GM12878 (cell line): ENCODE results near the gene FRRS1L. TPM values are rescaled to one million over a fixed set of nuclear protein-coding genes. Genes with fewer than 3 reads are reported as not detected.

Experiments used
- ATAC-seq: fragments of 200-7000 bp; cut with Tn5 transposase; 3 replicates; pipeline ENCODE4 v1.9.1; 2020; ENCODE audit warnings: mild to moderate bottlenecking, moderate library complexity
- BruUV-seq: library from RNA; stranded (reverse); fragments of 400-500 nt; replicated peaks from 2 replicates; lab custom pipeline; 2021; lab: Mats Ljungman, UMichigan
- CTCF ChIA-PET: fragments of 300-600 bp; sonication (Branson Sonifier 250); formaldehyde crosslinking; extraction: SDS; loops from one replicate; lab custom pipeline; 2021; ENCODE audit warnings: inconsistent platforms; lab: Yijun Ruan, JAX
- POLR2A ChIA-PET: fragments of 350-600 bp; formaldehyde crosslinking; extraction: SDS; loops from one replicate; lab custom pipeline; 2021; ENCODE audit warnings: inconsistent platforms; lab: Charles Lee
- RAD21 ChIA-PET: fragments of 300-600 bp; sonication (Branson Sonifier 250); formaldehyde crosslinking; loops from one replicate; lab custom pipeline; 2023; ENCODE audit warnings: antibody characterized with exemption; ENCODE audit not compliant: unreplicated experiment; lab: Charles Lee
- SMC1A ChIA-PET: fragments of 300-600 bp; sonication (Branson Sonifier 250); formaldehyde crosslinking; loops from one replicate; lab custom pipeline; 2023; ENCODE audit not compliant: unreplicated experiment, uncharacterized antibody; lab: Charles Lee
- DNase-seq: peaks from one replicate; pipeline ENCODE4 v3.0.0-alpha.2; 2011; ENCODE audit warnings: low read depth, low spot score
- FAIRE-seq: peaks from 3 replicates; lab custom pipeline; 2011; peaks lifted over from hg19 to GRCh38; lab: Jason Lieb, UNC
- H2AFZ ChIP-seq: 2 replicates; pipeline ENCODE4 v1.6.0; 2011; ENCODE audit warnings: low read depth, low read length, control low read depth; ENCODE audit not compliant: control insufficient read depth
- H3K27ac ChIP-seq: 2 replicates; pipeline ENCODE4 v1.5.1; 2011; ENCODE audit warnings: control low read depth; ENCODE audit not compliant: control insufficient read depth, insufficient read depth
- H3K27me3 ChIP-seq, 2 experiments: replicated peaks in 1 of 2; 2 replicates each; pipeline versions ENCODE4 v1.6.0 to v1.6.1; 2011; ENCODE audit warnings: low read length in 1 of 2; ENCODE audit not compliant: control insufficient read depth in 2 of 2, insufficient read depth in 2 of 2
- H3K36me3 ChIP-seq, 2 experiments: 2 replicates each; pipeline ENCODE4 v1.5.1; 2011; ENCODE audit warnings: low read length in 1 of 2; ENCODE audit not compliant: control insufficient read depth in 2 of 2, insufficient read depth in 2 of 2
- H3K4me1 ChIP-seq: 2 replicates; pipeline ENCODE4 v1.6.1; 2011; ENCODE audit warnings: mild to moderate bottlenecking, low read length, moderate library complexity, mixed read lengths; ENCODE audit not compliant: control insufficient read depth, insufficient read depth
- H3K4me2 ChIP-seq: 2 replicates; pipeline ENCODE4 v1.6.0; 2011; ENCODE audit warnings: control low read depth; ENCODE audit not compliant: control insufficient read depth, insufficient read depth
- H3K4me3 ChIP-seq: fragments of 200-600 bp; sonication (generic); 2 replicates; pipeline ENCODE4 v1.5.1; 2016
- H3K79me2 ChIP-seq: 2 replicates; pipeline ENCODE4 v1.6.0; 2011; ENCODE audit warnings: low read length; ENCODE audit not compliant: control insufficient read depth, insufficient read depth
- H3K9ac ChIP-seq: 2 replicates; pipeline ENCODE4 v1.8.0; 2011; ENCODE audit warnings: low read length, control low read depth, mixed read lengths; ENCODE audit not compliant: control insufficient read depth, insufficient read depth
- H3K9me3 ChIP-seq: replicated peaks from 3 replicates; pipeline ENCODE4 v1.5.1; 2011; ENCODE audit warnings: mild to moderate bottlenecking, low read length; ENCODE audit not compliant: control insufficient read depth, insufficient read depth
- H4K20me1 ChIP-seq: 2 replicates; pipeline ENCODE4 v1.6.0; 2011; ENCODE audit not compliant: control insufficient read depth, insufficient read depth
- ATF3 ChIP-seq: IDR thresholded peaks from 2 replicates; pipeline ENCODE4 v1.6.1; 2011; ENCODE audit warnings: low read depth, mild to moderate bottlenecking, low read length, moderate library complexity, borderline replicate concordance; ENCODE audit errors: extremely low read depth
- BRCA1 ChIP-seq: IDR thresholded peaks from 2 replicates; pipeline ENCODE4 v1.6.1; 2011; ENCODE audit warnings: low read depth, low read length, improper control_type of control experiment
- EP300 ChIP-seq, 2 experiments: fragments of 150-350 bp in 1 of 2; IDR thresholded peaks; 2 replicates each; pipeline ENCODE4 v1.6.1; 2011 to 2012; ENCODE audit warnings: low read depth in 2 of 2, low read length in 2 of 2, borderline replicate concordance in 1 of 2, improper control_type of control experiment in 1 of 2, inconsistent platforms in 1 of 2; ENCODE audit not compliant: control insufficient read depth in 1 of 2
- FOXM1 ChIP-seq: IDR thresholded peaks from 2 replicates; pipeline ENCODE4 v1.6.1; 2012; ENCODE audit warnings: low read depth, mild to moderate bottlenecking, inconsistent platforms, low read length, moderate library complexity
- IKZF2 ChIP-seq, 2 experiments: fragments of 450-650 bp; IDR thresholded peaks; 2 replicates each; pipeline ENCODE4 v1.6.1; 2017; ENCODE audit warnings: mild to moderate bottlenecking in 2 of 2, moderate library complexity in 2 of 2
- MTA3 ChIP-seq: IDR thresholded peaks from 2 replicates; pipeline ENCODE4 v1.6.1; 2012; ENCODE audit warnings: low read length, inconsistent platforms, borderline replicate concordance
- PBX3 ChIP-seq: IDR thresholded peaks from 2 replicates; pipeline ENCODE4 v1.6.1; 2011; ENCODE audit warnings: mild to moderate bottlenecking, low read depth, low read length, moderate library complexity; ENCODE audit not compliant: insufficient replicate concordance
- PML ChIP-seq: IDR thresholded peaks from 2 replicates; pipeline ENCODE4 v1.6.1; 2012; ENCODE audit warnings: low read length, inconsistent platforms
- RAD21 ChIP-seq: IDR thresholded peaks from 2 replicates; pipeline ENCODE4 v1.6.1; 2011; ENCODE audit warnings: mild to moderate bottlenecking, low read depth, low read length, moderate library complexity; ENCODE audit not compliant: insufficient read depth
- RB1 ChIP-seq: fragments of 450-650 bp; formaldehyde crosslinking; IDR thresholded peaks from 2 replicates; pipeline ENCODE4 v1.6.1; 2017; ENCODE audit warnings: mild to moderate bottlenecking, borderline replicate concordance
- RFX5 ChIP-seq: IDR thresholded peaks from 2 replicates; pipeline ENCODE4 v1.6.1; 2011; ENCODE audit warnings: low read depth, low read length, improper control_type of control experiment
- YY1 ChIP-seq: IDR thresholded peaks from 2 replicates; pipeline ENCODE4 v1.6.1; 2011; ENCODE audit warnings: low read depth, mild to moderate bottlenecking, low read length
- ZNF274 ChIP-seq: IDR thresholded peaks from one replicate; pipeline ENCODE4 v1.8.0; 2011; ENCODE audit not compliant: insufficient read length, insufficient read depth
- ZNF687 ChIP-seq: fragments of 450-650 bp; IDR thresholded peaks from 2 replicates; pipeline ENCODE4 v1.6.1; 2017; ENCODE audit warnings: mild to moderate bottlenecking, moderate library complexity
- WGBS: methylation state at CpG from one replicate; pipeline ENCODE4 v1.1.6; 2016; ENCODE audit warnings: low lambda C conversion rate; ENCODE audit not compliant: insufficient replicate concordance, insufficient coverage; ENCODE audit errors: missing lambda C conversion rate; 5-methylcytosine and 5-hydroxymethylcytosine counted together
- in situ Hi-C: fragments of 300-500 bp; cut with MboI; formaldehyde crosslinking; loops from 9 replicates; pipeline ENCODE4 v1.14.3; 2018; ENCODE audit warnings: mixed read lengths
- intact Hi-C: fragments of 100-400 bp; cut with micrococcal nuclease; formaldehyde crosslinking; loops from one replicate; pipeline ENCODE4 v1.14.2; 2022; ENCODE audit not compliant: unreplicated experiment
- polyA plus RNA-seq, 11 experiments: library from polyadenylated mRNA; depleted of rRNA in 4 of 11; unstranded in 6 of 11; stranded (reverse) in 5 of 11; fragments of >200 nt; fragmentation: Nextera tagmentation in 4 of 11; fragmentation: Illumina TruSeq in 1 of 11; extraction: Ambion mirVana in 4 of 11; extraction: Trizol in 1 of 11; gene quantifications; 1 replicate in 1 of 11; 2 replicates in 10 of 11; pipeline versions ENCODE4 v1.2.1 to v1.2.3, GENCODE V29; 2011 to 2016; ENCODE audit warnings: inconsistent platforms in 2 of 11, missing spikeins in 2 of 11, low read depth in 1 of 11
- total RNA-seq, 4 experiments: library from RNA; depleted of rRNA in 3 of 4; stranded (reverse); fragments of >200 nt in 3 of 4; fragmentation: Illumina TruSeq in 1 of 4; extraction: Trizol in 1 of 4; gene quantifications; 2 replicates each; pipeline versions ENCODE4 v1.2.1 to v1.2.3, GENCODE V29; 2013 to 2021

The FRRS1L gene
- total and polyA plus RNA-seq, 10 of the 15 experiments (the other 5 are each of a cell fraction or from before 2014, with no cell fraction given), result not detected

GRCh38 chr9:109182940-109183798 lies 16.1 kb upstream of the FRRS1L start:
- H3K27me3 ChIP-seq, result peaks cover 2 to 3% of the 10 kb centered on the region in 2 experiments; a peak in 1 of 4 replicates
- intact Hi-C loops, result loop anchor here (5.0 kb wide), 1 partner anchor 139 kb away; the partner anchor contains the start of gene EPB41L4B
- no peak overlapping the region for H3K9ac ChIP-seq
- H2AFZ ChIP-seq, result no peak overlapping the region
- DNase-seq (no peak), FAIRE-seq (no peak), ATAC-seq (peak; percentile 84)
- BruUV-seq, result no TSS peak
- H3K4me1 ChIP-seq, result peaks cover 9% of the 10 kb centered on the region
- H4K20me1 ChIP-seq, result no peaks in the 10 kb centered on the region
- no peaks in the 10 kb centered on the region for H3K9me3 ChIP-seq
- in situ Hi-C loops, result no loop called here
- H3K4me2 ChIP-seq, result no peak overlapping the region
- no peaks in the 10 kb centered on the region for H3K36me3 ChIP-seq
- 32% methylated on average over 13 of the region's 13 CpGs for WGBS
- no peaks in the 10 kb centered on the region for H3K79me2 ChIP-seq
- ChIA-PET CTCF (interaction anchor here (0.6 to 2.6 kb wide), 10 partner anchors 9 to 286 kb away, joined by 3 to 13 read pairs (median 4); no protein-coding TSS in a partner anchor), POLR2A (no interaction called here), SMC1A (interaction anchor here (1.3 to 1.7 kb wide), 2 partner anchors 9 to 287 kb away, joined by 4 to 5 read pairs; no protein-coding TSS in a partner anchor), RAD21 (interaction anchor here (1.5 to 2.1 kb wide), 3 partner anchors 229 to 287 kb away, joined by 4 to 8 read pairs (median 6); no protein-coding TSS in a partner anchor)
- no peak overlapping the region for H3K27ac ChIP-seq
- no peak overlapping the region for H3K4me3 ChIP-seq
- TF ChIP-seq ATF3 (no peak), MTA3 (no peak), BRCA1 (no peak), PBX3 (no peak), ZNF687 (no peak), YY1 (0 out of 2 replicates have a peak, but pooled peaks have one; percentile 23), EP300 (IDR thresholded peaks at IDR 0.05; ENCODE audit: borderline replicate concordance in 1 of 2, control insufficient read depth in 1 of 2, low read depth in 2 of 2, low read length in 2 of 2) (no peak), RAD21 (peak; percentile 50), ZNF274 (no peak), FOXM1 (no peak), PML (no peak), IKZF2 (IDR thresholded peaks at IDR 0.05) (no peak), RFX5 (no peak), RB1 (no peak)
